ENCODE results near the gene ETHE1. TPM values are rescaled to one million over a fixed set of nuclear protein-coding genes. Genes with fewer than 3 reads are reported as not detected.

Gene ETHE1
- total RNA-seq, 3 donors from 2014 or later (not counting 1 experiment from before 2014, with no cell fraction given): 22.0 to 25.6 (median 24.6) TPM

- intact Hi-C loops (cut with micrococcal nuclease): loop anchor here (2.0 kb wide), 1 partner anchor 64 kb away; the partner anchor contains the start of gene ETHE1
- 96% methylated on average over 5 of the region's 7 CpGs for WGBS (ENCODE audit: insufficient coverage)
- peaks cover 24% of the 10 kb centered on the region for H3K4me1 ChIP-seq (ENCODE audit: control insufficient read depth, insufficient read depth, low read length)
- no peak overlapping the region for H3K4me3 ChIP-seq (ENCODE audit: low read length)
- H3K9me3 ChIP-seq (ENCODE audit: control insufficient read depth, insufficient read depth, low read length): no peaks in the 10 kb centered on the region
- TF ChIP-seq CTCF (IDR thresholded peaks at IDR 0.05): no peak
- H3K27me3 ChIP-seq (ENCODE audit: control insufficient read depth, insufficient read depth, low read length): no peaks in the 10 kb centered on the region
- ATAC-seq: no peak
- no peak overlapping the region for H3K27ac ChIP-seq (ENCODE audit: low read length)
- no peak for DNase-seq
- Mint-ChIP-seq H3K36me3 (no peaks in the 10 kb centered on the region), H3K27ac (peak overlapping the region; percentile 18 to 95), H3K27me3 (ENCODE audit: low read depth in 2 of 2) (peaks cover 0 to 9% of the 10 kb centered on the region in 2 donors), H3K4me1 (peaks cover 0 to 26% of the 10 kb centered on the region in 2 donors), H3K9me3 (no peaks in the 10 kb centered on the region), H3K4me3 (peak overlapping the region; percentile 94)
- H3K36me3 ChIP-seq (ENCODE audit: control insufficient read depth, insufficient read depth, low read length): no peaks in the 10 kb centered on the region
Measured at GRCh38 chr19:43462383-43462782, 64.6 kb downstream of the ETHE1 start.

GRCh38 chr19:43461303-43461702, 65.7 kb downstream of the ETHE1 start:
- peak overlapping the region; percentile 29 to 95 for H3K27ac Mint-ChIP-seq
- H3K9me3 ChIP-seq (ENCODE audit: control insufficient read depth, insufficient read depth, low read length): no peaks in the 10 kb centered on the region
- no peaks in the 10 kb centered on the region for H3K36me3 Mint-ChIP-seq
- peaks cover 0 to 9% of the 10 kb centered on the region in 2 donors for H3K27me3 Mint-ChIP-seq (ENCODE audit: low read depth in 2 of 2)
- H3K4me1 Mint-ChIP-seq: peaks cover 0 to 22% of the 10 kb centered on the region in 2 donors
- H3K27ac ChIP-seq (ENCODE audit: low read length): no peak overlapping the region
- ATAC-seq (no peak), DNase-seq (no peak)
- peaks cover 22% of the 10 kb centered on the region for H3K4me1 ChIP-seq (ENCODE audit: control insufficient read depth, insufficient read depth, low read length)
- H3K9me3 Mint-ChIP-seq: no peaks in the 10 kb centered on the region
- peak overlapping the region; percentile 35 for H3K4me3 Mint-ChIP-seq
- H3K36me3 ChIP-seq (ENCODE audit: control insufficient read depth, insufficient read depth, low read length): no peaks in the 10 kb centered on the region
- intact Hi-C loops (cut with micrococcal nuclease): no loop called here
- no peaks in the 10 kb centered on the region for H3K27me3 ChIP-seq (ENCODE audit: control insufficient read depth, insufficient read depth, low read length)
- H3K4me3 ChIP-seq (ENCODE audit: low read length): no peak overlapping the region
- no peak for TF ChIP-seq CTCF (IDR thresholded peaks at IDR 0.05)
- 82% methylated on average over 12 of the region's 12 CpGs for WGBS (ENCODE audit: insufficient coverage)

GRCh38 chr19:43460362-43461016, 66.5 kb downstream of the ETHE1 start:
- H3K36me3 Mint-ChIP-seq: no peaks in the 10 kb centered on the region
- peaks cover 0 to 21% of the 10 kb centered on the region in 2 donors for H3K4me1 Mint-ChIP-seq
- no peaks in the 10 kb centered on the region for H3K36me3 ChIP-seq (ENCODE audit: control insufficient read depth, insufficient read depth, low read length)
- no peak overlapping the region for H3K4me3 Mint-ChIP-seq
- TF ChIP-seq CTCF (IDR thresholded peaks at IDR 0.05): no peak
- peak overlapping the region; percentile 29 to 95 for H3K27ac Mint-ChIP-seq
- H3K9me3 Mint-ChIP-seq: no peaks in the 10 kb centered on the region
- H3K27me3 ChIP-seq (ENCODE audit: control insufficient read depth, insufficient read depth, low read length): no peaks in the 10 kb centered on the region
- DNase-seq (no peak), ATAC-seq (no peak)
- H3K27me3 Mint-ChIP-seq (ENCODE audit: low read depth in 2 of 2): peaks cover 6 to 9% of the 10 kb centered on the region in 2 donors
- intact Hi-C loops (cut with micrococcal nuclease): no loop called here
- H3K4me1 ChIP-seq (ENCODE audit: control insufficient read depth, insufficient read depth, low read length): peaks cover 22% of the 10 kb centered on the region
- no peak overlapping the region for H3K27ac ChIP-seq (ENCODE audit: low read length)
- WGBS (ENCODE audit: insufficient coverage): 91% methylated on average over 15 of the region's 16 CpGs
- no peak overlapping the region for H3K4me3 ChIP-seq (ENCODE audit: low read length)
- H3K9me3 ChIP-seq (ENCODE audit: control insufficient read depth, insufficient read depth, low read length): no peaks in the 10 kb centered on the region

GRCh38 chr19:43457809-43458208, 69.2 kb downstream of the ETHE1 start:
- TF ChIP-seq CTCF (IDR thresholded peaks at IDR 0.05): no peak
- H3K27me3 Mint-ChIP-seq (ENCODE audit: low read depth in 2 of 2): peaks cover 6 to 9% of the 10 kb centered on the region in 2 donors
- Histone ChIP-seq H3K4me1 (ENCODE audit: control insufficient read depth, insufficient read depth, low read length) (peaks cover 3% of the 10 kb centered on the region), H3K27ac (ENCODE audit: low read length) (no peak overlapping the region), H3K36me3 (ENCODE audit: control insufficient read depth, insufficient read depth, low read length) (no peaks in the 10 kb centered on the region), H3K9me3 (ENCODE audit: control insufficient read depth, insufficient read depth, low read length) (no peaks in the 10 kb centered on the region), H3K27me3 (ENCODE audit: control insufficient read depth, insufficient read depth, low read length) (no peaks in the 10 kb centered on the region), H3K4me3 (ENCODE audit: low read length) (no peak overlapping the region)
- no peaks in the 10 kb centered on the region for H3K9me3 Mint-ChIP-seq
- 86% methylated on average over 4 of the region's 4 CpGs for WGBS (ENCODE audit: insufficient coverage)
- no peak overlapping the region for H3K4me3 Mint-ChIP-seq
- ATAC-seq (no peak), DNase-seq (no peak)
- peaks cover 0 to 7% of the 10 kb centered on the region in 2 donors for H3K4me1 Mint-ChIP-seq
- H3K27ac Mint-ChIP-seq: no peak overlapping the region
- no peaks in the 10 kb centered on the region for H3K36me3 Mint-ChIP-seq
- intact Hi-C loops (cut with micrococcal nuclease): no loop called here

All from natural killer cell (primary cell).